Tibial nerve (tissue), 3 donors: ENCODE measurements around the gene PABPN1L.

Source experiments
- CTCF ChIP-seq, 5 experiments: fragments of 200-600 bp in 3 of 5; fragments of 450-650 bp in 2 of 5; sonication (generic) in 3 of 5; IDR thresholded peaks; one replicate each; pipeline ENCODE4 v1.5.1; 2016 to 2019; ENCODE audit warnings: antibody characterized with exemption in 5 of 5, mild to moderate bottlenecking in 3 of 5, moderate library complexity in 2 of 5
- POLR2A ChIP-seq, 2 donors: fragments of 450-650 bp; IDR thresholded peaks; one replicate each; pipeline ENCODE4 v1.6.1; 2017; ENCODE audit warnings: antibody characterized with exemption in 2 of 2, mild to moderate bottlenecking in 2 of 2, moderate library complexity in 2 of 2

GRCh38 chr16:88891083-88891482 is 24.6 kb upstream of the PABPN1L start:
- no peak for TF ChIP-seq CTCF (IDR thresholded peaks at IDR 0.05)
- TF ChIP-seq POLR2A (IDR thresholded peaks at IDR 0.05), result no peak
